HL-60 (cell line): ENCODE data around the gene TMEM183A.

ENCODE experiments used
- DNase-seq, 2 experiments: peaks; one replicate each; pipeline ENCODE4 v3.0.0-alpha.2; 2010 to 2020; ENCODE audit warnings: low read depth in 1 of 2, low spot score in 1 of 2
- H3K27ac ChIP-seq: fragments of 250-450 bp; sonication (Bioruptor Pico); replicated peaks from 2 replicates; pipeline ENCODE4 v1.5.1; 2020; ENCODE audit warnings: mild to moderate bottlenecking, moderate library complexity
- H3K27me3 ChIP-seq: fragments of 250-450 bp; sonication (Bioruptor Pico); 2 replicates; pipeline ENCODE4 v1.5.1; 2021; ENCODE audit warnings: mild to moderate bottlenecking, moderate library complexity; ENCODE audit not compliant: insufficient read depth, poor library complexity, severe bottlenecking
- H3K4me3 ChIP-seq: replicated peaks from 2 replicates; pipeline ENCODE4 v1.5.1; 2011; ENCODE audit warnings: mild to moderate bottlenecking, control low read depth, low read length; ENCODE audit not compliant: insufficient read depth
- GABPA ChIP-seq: IDR thresholded peaks from 2 replicates; pipeline ENCODE4 v1.6.1; 2012; ENCODE audit warnings: low read depth
- POLR2AphosphoS5 ChIP-seq: IDR thresholded peaks from 2 replicates; pipeline ENCODE4 v1.6.1; 2012; ENCODE audit warnings: low read depth
- SPI1 ChIP-seq: IDR thresholded peaks from 2 replicates; pipeline ENCODE4 v1.6.1; 2012; ENCODE audit warnings: low read depth, mild to moderate bottlenecking, borderline replicate concordance
- TF ChIP-seq, protein P1 (sequence below): IDR thresholded peaks from one replicate; pipeline ENCODE4 v1.5.1; 2011; ENCODE audit warnings: low read length, control low read depth, inconsistent platforms; ENCODE audit not compliant: insufficient read depth
- TF ChIP-seq, protein P2 (sequence below): IDR thresholded peaks from 2 replicates; pipeline ENCODE4 v1.6.1; 2012; ENCODE audit warnings: low read depth; ENCODE audit not compliant: insufficient replicate concordance

Gene TMEM183A

DNA sequence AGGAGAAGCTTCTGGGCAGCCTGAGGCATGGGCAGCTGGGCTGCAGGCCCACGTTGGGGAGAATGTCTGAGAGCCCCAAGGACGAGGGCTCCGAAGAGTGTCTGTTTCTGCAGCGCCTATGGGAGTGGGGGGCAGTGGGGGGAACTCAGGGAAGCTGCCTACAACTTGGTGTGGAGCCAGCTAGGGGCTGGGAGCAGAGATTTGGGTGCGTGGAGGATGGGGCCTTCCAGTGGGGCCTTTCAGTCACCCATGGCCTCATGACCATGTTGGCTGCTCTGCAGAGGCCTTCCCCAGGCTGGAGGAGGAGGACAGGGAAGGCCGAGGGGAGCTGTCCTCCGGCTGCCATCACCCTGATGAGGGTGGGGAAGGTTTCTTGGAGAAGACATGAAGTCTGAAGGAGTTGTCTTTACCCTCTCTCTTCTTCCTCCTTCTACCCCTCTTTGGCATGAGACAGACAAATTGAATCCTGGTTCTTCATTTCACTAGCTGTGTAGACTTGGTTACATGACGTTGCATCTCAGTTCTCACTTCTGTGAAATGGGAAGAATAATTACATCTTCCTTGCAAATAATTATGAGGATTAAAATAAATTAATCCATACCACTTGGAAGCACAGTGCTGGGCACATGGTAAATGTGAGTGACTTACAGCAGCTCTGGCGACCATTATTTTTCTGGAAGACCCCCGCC, 27.4 kb downstream of the TMEM183A start:
- Histone ChIP-seq H3K27ac (no peak overlapping the region), H3K4me3 (no peak overlapping the region), H3K27me3 (no peaks in the 10 kb centered on the region)
- no peak for TF ChIP-seq GABPA
- TF ChIP-seq POLR2AphosphoS5, result no peak
- TF ChIP-seq, protein P1, sequence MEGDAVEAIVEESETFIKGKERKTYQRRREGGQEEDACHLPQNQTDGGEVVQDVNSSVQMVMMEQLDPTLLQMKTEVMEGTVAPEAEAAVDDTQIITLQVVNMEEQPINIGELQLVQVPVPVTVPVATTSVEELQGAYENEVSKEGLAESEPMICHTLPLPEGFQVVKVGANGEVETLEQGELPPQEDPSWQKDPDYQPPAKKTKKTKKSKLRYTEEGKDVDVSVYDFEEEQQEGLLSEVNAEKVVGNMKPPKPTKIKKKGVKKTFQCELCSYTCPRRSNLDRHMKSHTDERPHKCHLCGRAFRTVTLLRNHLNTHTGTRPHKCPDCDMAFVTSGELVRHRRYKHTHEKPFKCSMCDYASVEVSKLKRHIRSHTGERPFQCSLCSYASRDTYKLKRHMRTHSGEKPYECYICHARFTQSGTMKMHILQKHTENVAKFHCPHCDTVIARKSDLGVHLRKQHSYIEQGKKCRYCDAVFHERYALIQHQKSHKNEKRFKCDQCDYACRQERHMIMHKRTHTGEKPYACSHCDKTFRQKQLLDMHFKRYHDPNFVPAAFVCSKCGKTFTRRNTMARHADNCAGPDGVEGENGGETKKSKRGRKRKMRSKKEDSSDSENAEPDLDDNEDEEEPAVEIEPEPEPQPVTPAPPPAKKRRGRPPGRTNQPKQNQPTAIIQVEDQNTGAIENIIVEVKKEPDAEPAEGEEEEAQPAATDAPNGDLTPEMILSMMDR, result no peak
- no peak for TF ChIP-seq SPI1
- TF ChIP-seq, protein P2, sequence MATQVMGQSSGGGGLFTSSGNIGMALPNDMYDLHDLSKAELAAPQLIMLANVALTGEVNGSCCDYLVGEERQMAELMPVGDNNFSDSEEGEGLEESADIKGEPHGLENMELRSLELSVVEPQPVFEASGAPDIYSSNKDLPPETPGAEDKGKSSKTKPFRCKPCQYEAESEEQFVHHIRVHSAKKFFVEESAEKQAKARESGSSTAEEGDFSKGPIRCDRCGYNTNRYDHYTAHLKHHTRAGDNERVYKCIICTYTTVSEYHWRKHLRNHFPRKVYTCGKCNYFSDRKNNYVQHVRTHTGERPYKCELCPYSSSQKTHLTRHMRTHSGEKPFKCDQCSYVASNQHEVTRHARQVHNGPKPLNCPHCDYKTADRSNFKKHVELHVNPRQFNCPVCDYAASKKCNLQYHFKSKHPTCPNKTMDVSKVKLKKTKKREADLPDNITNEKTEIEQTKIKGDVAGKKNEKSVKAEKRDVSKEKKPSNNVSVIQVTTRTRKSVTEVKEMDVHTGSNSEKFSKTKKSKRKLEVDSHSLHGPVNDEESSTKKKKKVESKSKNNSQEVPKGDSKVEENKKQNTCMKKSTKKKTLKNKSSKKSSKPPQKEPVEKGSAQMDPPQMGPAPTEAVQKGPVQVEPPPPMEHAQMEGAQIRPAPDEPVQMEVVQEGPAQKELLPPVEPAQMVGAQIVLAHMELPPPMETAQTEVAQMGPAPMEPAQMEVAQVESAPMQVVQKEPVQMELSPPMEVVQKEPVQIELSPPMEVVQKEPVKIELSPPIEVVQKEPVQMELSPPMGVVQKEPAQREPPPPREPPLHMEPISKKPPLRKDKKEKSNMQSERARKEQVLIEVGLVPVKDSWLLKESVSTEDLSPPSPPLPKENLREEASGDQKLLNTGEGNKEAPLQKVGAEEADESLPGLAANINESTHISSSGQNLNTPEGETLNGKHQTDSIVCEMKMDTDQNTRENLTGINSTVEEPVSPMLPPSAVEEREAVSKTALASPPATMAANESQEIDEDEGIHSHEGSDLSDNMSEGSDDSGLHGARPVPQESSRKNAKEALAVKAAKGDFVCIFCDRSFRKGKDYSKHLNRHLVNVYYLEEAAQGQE, result no peak
- DNase-seq, result no peak

DNA sequence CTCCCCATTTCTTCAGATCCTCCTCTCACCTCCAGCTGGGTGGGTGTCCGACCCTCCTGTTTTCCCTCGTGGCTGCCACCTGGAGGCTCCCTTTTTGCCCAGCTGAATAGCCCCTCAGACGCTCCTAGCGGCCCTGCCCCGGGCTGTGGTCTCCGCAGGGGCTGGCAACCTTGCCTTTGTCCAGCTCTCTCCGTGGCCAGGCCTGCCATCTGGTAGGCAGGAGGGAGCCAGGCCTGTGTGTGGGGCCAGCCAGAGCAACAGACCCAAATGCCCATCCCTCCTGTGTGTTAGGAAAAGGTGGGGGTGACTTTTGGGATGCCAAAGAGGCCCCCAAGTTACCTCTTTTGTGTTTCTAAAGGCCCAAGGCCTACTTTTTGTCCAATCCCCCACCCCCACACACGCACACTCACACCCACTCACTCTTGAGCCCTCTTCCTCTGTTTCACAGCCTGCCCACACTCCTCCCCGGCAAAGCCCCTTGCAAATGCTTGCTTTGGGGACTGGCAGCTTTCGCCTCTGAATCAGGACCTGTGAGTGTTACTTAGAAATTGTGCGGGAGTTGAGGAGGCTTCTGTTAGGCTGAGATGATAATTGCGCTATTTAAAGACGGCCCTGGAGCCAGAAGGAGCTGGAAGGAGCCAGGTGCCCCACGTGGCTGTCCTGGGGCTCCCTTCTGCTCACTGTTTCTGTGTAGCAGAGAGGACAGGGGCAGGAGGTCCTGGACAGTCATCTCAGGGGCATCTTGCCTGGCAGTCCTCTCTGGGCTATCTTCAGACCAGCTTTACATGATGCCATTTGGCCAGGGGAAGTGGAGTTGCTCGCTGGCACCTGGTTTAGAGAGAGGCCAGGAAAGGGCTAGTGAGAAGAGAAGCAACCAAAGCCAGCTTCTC, 28.2 kb downstream of the TMEM183A start:
- TF ChIP-seq GABPA, result no peak
- TF ChIP-seq, protein P2, result no peak
- TF ChIP-seq, protein P1, result no peak
- no peak for TF ChIP-seq POLR2AphosphoS5
- no peak for TF ChIP-seq SPI1
- H3K27ac ChIP-seq, result no peak overlapping the region

DNA sequence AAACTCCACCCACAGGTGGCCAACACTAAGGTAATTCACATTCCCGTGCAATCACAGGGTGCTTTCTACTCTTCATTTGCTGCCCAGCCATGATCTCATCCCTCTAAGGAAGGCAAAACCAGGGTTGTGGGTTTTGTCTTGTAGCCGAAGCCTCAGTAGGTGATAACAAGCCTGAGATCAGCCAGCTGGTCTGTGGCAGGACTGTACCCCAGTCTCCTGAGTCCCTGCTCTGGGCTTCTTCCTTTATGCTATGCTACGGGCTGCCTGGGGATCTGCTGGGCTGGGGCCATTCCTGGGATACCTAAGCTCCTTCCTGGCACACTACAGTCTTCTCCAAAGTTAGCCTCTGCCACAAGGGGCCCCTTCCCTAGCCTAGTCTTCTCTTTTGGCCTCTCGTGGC, 29.0 kb downstream of the TMEM183A start:
- TF ChIP-seq, protein P1, result no peak
- TF ChIP-seq POLR2AphosphoS5 (no peak), SPI1 (no peak), GABPA (no peak)
- TF ChIP-seq, protein P2, result no peak
- no peak overlapping the region for H3K27ac ChIP-seq

More for the DNA sequence above, 28.2 kb downstream of the TMEM183A start:
- DNase-seq, result no peak
- Histone ChIP-seq H3K27me3 (no peaks in the 10 kb centered on the region), H3K4me3 (no peak overlapping the region)

More for the DNA sequence above, 29.0 kb downstream of the TMEM183A start:
- no peak for DNase-seq
- H3K27me3 ChIP-seq, result no peaks in the 10 kb centered on the region
- no peak overlapping the region for H3K4me3 ChIP-seq
